HG03039 (cell line): ENCODE measurements around the gene ZNF346.

ENCODE experiments used
- ATAC-seq: cut with Tn5 transposase; IDR thresholded peaks from one replicate; pipeline ENCODE4 v1.9.1; 2021; ENCODE audit warnings: mild to moderate bottlenecking, moderate library complexity; ENCODE audit not compliant: unreplicated experiment

Gene ZNF346

DNA sequence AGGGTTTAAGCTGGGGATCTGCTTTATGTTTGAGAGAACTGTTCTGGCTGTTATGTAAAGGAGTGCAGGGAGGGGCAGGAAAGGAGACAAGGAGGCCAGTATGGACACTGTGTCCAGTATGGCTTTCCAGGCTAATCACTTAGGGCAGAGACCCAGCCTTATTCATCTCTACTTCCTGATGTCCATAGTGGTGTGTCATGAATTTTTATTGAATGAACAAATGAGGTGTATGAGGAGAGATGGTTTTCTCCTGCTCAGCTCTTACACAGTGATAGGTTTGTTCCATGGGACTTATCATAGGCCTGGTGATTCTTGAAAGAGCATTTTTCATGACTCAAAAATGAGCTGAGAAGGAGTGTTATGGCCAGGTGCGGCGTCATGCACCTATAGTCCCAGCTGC lies 43.7 kb downstream of the ZNF346 start:
- no peak for ATAC-seq

DNA sequence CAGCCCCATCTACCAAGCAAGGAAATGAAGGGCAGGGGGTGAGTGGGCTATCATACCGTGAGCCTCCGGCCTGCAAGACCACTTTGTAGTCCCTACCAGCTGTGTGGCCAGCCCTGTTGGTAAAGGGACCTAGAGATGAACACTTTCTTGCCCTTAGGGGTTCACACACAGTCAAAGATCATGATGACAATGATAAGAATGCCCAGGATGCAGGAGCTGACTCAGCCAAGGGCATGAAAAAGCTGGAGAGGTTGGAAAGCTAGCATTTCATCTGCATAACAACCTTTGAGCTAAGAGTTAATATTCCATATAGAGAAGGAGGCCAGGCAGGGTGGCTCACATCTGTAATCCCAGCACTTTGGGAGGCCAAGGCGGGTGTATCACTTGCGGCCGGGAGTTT lies 45.0 kb downstream of the ZNF346 start:
- no peak for ATAC-seq

GRCh38 chr5:177070536-177071191 lies 48.2 kb downstream of the ZNF346 start:
- ATAC-seq, result no peak

- ATAC-seq, result no peak
These were observed 49.3 kb downstream of the ZNF346 start for GRCh38 chr5:177071666-177072385.

- no peak for ATAC-seq
These were observed 54.8 kb downstream of the ZNF346 start for GRCh38 chr5:177077335-177077734.

DNA sequence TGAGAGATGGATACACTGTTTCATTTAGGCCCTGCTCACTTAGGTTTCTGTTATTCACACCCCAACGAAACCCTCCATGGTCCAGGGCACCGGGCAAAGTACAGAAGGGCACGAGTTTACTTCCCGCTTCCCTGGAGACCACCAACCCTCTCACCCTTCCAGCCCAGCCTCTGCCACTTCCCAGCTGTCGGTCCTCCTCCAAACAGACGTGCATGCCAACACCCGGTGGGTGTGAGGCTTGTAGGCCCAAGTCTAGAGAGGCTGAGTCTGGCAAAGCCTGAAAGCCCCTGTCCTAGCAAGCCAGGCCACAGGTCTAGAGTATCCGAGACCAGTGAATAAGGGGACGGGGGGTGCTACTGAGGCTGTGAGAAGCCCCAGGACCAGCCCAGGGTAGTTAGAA lies 57.1 kb downstream of the ZNF346 start:
- ATAC-seq, result no peak

DNA sequence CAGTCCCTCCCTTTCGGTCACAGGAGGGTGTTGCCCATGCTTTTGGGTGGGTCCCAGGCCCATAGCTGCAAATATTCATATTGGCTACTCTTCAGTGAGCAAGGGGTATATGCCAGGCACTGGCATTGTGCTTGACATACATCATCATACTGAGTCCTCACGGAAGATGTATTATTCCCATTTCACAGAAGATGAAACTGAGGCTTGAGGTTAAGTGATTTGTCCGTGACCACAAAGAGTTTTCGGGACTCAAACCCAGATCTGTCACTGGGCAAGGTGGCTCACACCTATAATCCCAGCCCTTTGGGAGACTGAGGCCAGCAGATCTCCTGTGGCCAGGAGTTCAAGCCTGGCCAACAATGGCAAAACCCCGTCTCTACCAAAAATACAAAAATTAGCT lies 57.8 kb downstream of the ZNF346 start:
- ATAC-seq, result no peak

DNA sequence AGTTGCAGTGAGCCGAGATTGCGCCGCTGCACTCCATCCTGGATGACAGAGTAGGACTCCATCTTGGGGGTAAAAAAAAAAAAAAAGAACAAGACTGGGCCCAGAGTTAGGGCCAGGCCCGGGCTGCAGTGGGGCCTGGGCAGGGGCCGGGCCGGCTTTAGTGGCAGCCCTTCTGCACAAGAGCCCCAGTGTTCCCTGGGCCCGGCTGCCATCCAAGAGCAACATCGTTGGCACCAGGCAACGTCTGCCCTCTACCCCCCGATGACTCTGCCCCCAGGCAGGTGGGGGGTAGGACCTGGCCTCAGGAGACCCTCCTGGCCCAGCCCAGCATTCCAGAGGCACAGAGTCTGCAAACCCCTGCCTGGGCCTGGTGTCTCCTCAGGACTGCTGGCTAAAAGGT lies 59.4 kb downstream of the ZNF346 start:
- no peak for ATAC-seq

- ATAC-seq, result no peak
These were observed 60.9 kb downstream of the ZNF346 start for GRCh38 chr5:177083357-177083756.

DNA sequence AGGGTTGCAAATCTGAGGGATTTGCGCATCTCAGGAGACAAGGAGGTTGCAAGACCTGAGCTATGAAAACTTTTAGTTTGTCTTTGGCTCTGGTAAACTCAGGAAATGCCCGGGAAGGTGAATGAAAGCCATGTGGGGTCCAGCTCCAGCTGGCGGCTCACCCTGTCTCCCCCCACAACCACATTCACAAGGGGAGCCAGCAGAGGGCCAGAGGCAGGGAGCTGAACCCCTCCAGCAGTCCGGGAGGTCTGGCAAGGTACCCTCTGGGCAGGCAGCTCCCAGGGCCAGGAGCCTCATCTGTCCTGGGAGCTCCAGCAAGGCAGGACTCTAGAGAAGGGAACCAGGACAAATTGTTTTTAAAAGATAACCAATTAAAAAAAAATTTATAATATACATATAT lies 61.7 kb downstream of the ZNF346 start:
- ATAC-seq, result no peak

GRCh38 chr5:177085985-177086653 lies 63.6 kb downstream of the ZNF346 start:
- no peak for ATAC-seq

GRCh38 chr5:177086654-177087397 lies 64.3 kb downstream of the ZNF346 start, which contains the start of gene FGFR4:
FGFR4 (plus strand) TSS chr5:177086915; CDS start chr5:177089603, 2,688 bp downstream.
- ATAC-seq, result no peak

DNA sequence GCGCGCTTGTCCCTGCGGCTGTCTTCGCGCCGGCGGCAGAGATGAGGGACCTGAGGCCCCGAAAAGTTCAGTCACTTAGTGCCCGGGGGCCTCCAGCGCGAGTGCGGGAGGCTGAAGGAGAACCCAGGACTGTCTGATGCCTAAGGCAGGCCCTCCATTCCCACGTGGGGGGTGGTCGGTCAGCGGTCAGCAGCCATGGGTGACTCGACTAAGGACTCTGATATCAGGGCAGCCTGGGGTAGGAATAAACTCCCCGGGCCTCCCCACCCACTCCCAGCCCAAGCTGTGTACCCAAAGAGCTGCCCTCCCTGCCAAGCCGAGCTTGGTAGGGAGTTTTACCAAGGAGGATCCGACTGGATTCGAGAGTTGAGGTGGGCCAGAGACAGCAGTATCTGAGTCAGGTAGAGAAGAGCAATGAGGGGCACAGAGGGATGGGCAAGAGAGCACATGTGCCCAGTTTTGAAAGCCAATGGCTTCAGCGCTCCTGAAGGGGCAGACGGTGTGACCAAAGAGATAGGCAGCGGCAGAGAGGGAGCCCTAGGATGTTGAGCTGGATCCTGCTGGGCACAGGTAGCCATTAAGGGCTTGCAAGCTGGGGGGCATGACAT lies 65.0 kb downstream of the ZNF346 start:
- no peak for ATAC-seq

DNA sequence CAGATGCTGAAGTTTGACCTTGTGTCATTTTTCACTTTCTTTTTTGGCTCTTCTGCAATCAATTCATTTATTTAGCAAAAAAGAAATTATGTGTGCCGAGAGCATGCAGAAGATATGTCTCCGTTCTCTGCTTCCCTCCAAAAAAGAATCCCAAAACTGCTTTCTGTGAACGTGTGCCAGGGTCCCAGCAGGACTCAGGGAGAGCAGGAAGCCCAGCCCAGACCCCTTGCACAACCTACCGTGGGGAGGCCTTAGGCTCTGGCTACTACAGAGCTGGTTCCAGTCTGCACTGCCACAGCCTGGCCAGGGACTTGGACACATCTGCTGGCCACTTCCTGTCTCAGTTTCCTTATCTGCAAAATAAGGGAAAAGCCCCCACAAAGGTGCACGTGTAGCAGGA lies 66.6 kb downstream of the ZNF346 start:
- ATAC-seq, result no peak

- no peak for ATAC-seq
These were observed 67.5 kb downstream of the ZNF346 start for GRCh38 chr5:177089825-177090641.

- no peak for ATAC-seq
These were observed 68.3 kb downstream of the ZNF346 start for GRCh38 chr5:177090813-177091212.

DNA sequence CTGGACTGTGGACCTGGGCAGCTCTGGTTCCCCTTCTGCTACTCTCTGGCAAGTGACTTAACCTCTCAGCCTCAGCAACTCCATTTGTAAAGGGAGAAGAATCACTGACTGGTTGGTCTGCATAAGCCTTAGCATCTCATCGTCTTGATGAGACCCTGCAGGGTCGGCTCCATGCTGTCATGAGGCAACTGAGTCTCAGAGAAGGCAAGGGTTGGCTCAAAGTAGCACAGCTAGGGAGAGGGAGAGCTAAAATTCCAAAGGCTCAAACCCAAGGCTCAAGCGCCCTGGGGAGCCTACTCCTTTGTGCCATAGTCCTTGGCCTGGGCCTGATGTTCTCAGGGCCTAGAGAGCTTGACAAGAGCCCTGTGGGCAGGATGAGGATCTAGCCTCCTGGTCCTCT lies 68.7 kb downstream of the ZNF346 start:
- no peak for ATAC-seq

DNA sequence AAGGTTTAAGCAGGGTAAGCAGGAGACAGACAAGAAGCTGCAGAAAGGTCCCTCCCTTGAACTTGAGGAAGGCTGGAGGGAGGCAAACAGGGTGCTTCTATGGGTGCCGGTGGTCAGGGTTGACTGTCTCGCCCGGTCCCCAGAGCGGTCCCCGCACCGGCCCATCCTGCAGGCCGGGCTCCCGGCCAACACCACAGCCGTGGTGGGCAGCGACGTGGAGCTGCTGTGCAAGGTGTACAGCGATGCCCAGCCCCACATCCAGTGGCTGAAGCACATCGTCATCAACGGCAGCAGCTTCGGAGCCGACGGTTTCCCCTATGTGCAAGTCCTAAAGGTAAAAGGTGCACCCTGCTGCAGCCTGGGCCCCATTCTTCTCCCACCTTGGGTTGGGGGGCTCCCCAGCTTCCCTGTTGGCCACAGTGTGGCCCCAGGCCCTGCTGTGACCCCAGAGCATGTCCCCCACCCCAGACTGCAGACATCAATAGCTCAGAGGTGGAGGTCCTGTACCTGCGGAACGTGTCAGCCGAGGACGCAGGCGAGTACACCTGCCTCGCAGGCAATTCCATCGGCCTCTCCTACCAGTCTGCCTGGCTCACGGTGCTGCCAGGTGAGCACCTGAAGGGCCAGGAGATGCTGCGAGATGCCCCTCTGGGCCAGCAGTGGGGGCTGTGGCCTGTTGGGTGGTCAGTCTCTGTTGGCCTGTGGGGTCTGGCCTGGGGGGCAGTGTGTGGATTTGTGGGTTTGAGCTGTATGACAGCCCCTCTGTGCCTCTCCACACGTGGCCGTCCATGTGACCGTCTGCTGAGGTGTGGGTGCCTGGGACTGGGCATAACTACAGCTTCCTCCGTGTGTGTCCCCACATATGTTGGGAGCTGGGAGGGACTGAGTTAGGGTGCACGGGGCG lies 69.9 kb downstream of the ZNF346 start:
- no peak for ATAC-seq

DNA sequence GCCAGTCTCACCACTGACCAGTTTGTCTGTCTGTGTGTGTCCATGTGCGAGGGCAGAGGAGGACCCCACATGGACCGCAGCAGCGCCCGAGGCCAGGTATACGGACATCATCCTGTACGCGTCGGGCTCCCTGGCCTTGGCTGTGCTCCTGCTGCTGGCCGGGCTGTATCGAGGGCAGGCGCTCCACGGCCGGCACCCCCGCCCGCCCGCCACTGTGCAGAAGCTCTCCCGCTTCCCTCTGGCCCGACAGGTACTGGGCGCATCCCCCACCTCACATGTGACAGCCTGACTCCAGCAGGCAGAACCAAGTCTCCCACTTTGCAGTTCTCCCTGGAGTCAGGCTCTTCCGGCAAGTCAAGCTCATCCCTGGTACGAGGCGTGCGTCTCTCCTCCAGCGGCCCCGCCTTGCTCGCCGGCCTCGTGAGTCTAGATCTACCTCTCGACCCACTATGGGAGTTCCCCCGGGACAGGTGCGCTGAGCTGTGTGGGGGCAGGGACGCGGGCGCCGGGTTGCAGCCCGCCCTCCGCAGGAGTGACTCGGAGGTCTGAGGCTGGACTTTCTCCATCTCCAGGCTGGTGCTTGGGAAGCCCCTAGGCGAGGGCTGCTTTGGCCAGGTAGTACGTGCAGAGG lies 70.7 kb downstream of the ZNF346 start:
- no peak for ATAC-seq
